HG03066 (cell line): ENCODE data around the gene MILR1.
"Not testable (repeated sequence)": the region's sequence is repeated elsewhere in the genome, so short reads cannot be mapped to it uniquely, and the experiment has no call there.

Source experiments
- ATAC-seq: cut with Tn5 transposase; IDR thresholded peaks from one replicate; pipeline ENCODE4 v1.9.1; 2021; ENCODE audit warnings: low read depth; ENCODE audit not compliant: unreplicated experiment

MILR1 gene

GRCh38 chr17:64425191-64425590 lies 23.7 kb upstream of the MILR1 start:
- ATAC-seq, result no peak

- no peak for ATAC-seq
These were observed 22.3 kb upstream of the MILR1 start for GRCh38 chr17:64426596-64426995.

DNA sequence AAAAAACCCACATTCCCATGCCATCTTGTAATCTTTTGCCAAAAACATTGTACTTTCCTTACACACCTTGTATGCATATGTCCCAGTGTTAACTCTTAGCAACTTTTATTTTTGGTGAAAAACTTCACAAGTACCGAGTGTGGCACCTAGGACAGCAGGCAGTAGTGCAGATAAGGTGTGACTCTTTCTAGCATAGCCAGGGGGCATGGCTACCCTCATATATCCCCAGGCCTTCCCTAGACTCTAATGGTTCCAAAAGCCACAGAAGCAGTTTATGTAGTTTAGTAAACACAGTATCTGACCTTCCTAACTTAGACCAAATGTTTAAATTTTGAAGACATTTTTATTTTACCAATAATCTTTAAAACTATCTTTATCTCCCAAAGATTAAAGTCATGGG lies 20.5 kb upstream of the MILR1 start:
- no peak for ATAC-seq

- ATAC-seq, result not testable (repeated sequence)
These were observed 18.9 kb upstream of the MILR1 start for GRCh38 chr17:64430036-64430435.

DNA sequence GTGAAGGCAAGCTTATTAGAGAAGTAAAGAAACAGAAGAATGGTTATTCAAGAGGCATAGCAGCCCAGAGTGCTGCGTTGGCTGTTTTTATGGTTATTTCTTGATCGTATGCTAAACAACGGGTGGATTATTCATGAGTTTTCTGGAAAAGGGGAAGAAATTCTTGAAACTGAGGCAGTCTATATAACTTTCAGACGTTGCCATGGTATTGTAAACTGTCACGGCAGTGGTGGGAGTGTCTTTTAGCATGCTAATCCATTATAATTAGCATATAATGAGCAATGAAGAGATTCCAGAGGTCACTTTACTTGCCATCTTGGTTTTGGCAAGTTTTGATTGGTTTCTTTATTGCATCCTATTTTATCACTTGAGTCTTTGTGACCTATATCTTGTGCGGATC lies 17.4 kb upstream of the MILR1 start:
- no peak for ATAC-seq

GRCh38 chr17:64437944-64438525 lies 10.9 kb upstream of the MILR1 start:
- ATAC-seq, result no peak

GRCh38 chr17:64439521-64439920 lies 9.4 kb upstream of the MILR1 start:
- not testable (repeated sequence) for ATAC-seq

DNA sequence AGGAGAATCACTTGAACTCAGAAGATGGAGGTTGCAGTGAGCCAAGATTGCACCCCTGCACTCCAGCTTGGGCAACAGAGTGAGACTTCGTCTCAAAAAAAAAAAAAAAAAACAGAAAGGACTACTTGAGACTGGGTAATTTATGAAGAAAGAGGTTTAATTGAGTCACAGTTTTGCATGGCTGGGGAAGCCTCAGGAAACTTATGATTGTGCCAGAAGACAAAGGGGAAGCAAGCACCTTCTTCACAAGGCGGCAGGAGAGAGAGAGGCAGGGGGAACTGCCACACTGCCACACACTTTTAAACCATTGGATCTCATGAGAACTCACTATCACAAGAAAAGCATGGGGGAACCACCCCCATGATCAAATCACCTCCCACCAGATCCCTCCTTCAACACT lies 9.0 kb upstream of the MILR1 start:
- ATAC-seq, result no peak

DNA sequence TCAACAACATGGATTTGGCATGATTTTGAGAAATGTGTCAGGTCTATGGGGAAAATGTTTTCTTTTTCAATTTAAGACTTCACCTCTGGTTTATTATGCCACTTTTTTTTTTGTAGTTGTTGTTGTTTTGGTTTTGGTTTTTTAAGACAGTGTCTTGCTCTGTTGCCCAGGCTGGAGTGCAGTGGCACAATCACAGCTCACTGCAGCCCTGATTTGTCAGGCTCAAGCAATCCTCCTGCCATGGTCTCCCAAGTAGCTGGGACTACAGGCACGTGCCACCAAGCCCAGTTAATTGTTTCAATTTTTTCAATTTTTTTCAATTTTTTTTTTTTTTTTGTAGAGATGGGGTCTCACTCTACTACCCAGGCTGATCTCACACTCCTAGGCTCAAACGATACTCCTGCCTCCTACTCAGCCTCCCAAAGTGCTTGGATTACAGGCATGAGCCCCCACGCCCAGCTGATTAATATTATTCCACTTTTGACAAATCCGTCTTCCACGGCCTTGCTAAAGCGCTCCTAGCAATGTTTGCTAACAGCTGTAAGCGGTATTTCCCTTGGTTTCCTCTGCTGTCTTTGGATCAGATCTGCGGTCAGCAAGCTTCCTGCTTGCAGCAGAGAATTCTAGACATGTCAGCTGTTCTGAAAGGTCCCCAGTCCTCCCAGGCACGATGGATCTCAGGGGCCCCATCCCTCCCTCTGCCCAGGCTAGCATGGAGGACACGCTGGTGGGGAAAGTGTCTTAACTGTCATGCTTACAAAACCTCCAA lies 7.0 kb upstream of the MILR1 start:
- no peak for ATAC-seq

DNA sequence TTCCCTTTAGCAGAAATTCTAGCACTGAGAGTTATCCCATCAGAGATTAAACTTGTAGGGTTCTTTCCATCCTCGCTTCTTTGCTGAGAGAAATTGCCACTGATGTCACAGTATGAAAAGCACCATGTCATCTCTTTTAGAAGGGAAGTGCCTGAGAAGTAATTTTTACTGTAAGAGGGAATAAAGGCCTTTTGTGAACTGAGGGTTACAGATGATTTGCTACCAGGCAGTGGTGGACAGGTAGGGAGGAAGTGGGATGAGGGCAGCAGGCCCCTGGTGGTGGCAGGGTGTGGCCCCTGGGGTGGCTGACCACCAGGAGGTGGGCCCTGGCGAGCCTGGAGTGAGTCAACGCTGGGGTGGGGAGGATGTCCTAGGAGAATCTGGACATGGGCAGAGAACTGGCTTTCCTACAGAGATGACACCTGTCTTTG lies 6.4 kb upstream of the MILR1 start:
- no peak for ATAC-seq

GRCh38 chr17:64443086-64443760 lies 5.7 kb upstream of the MILR1 start:
- ATAC-seq, result no peak

DNA sequence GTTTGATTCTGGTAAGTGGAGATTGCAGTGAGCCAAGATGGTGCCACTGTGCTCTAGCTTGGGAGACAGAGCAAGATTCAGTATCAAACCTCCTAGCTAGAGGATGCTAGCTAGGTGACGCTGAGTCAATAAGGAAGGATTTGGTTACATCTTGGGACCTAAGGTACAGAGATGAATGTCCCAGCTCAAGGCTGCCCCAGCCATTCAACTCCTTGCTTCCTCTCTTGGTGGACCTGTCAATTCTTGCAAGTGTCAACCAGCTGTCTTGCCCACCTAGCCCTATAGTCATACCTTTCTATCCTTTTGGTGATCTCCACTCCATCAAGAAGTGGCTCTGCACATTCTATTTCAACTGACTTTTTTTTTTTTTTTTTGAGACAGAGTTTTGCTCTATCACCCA lies 1.4 kb upstream of the MILR1 start:
- no peak for ATAC-seq

DNA sequence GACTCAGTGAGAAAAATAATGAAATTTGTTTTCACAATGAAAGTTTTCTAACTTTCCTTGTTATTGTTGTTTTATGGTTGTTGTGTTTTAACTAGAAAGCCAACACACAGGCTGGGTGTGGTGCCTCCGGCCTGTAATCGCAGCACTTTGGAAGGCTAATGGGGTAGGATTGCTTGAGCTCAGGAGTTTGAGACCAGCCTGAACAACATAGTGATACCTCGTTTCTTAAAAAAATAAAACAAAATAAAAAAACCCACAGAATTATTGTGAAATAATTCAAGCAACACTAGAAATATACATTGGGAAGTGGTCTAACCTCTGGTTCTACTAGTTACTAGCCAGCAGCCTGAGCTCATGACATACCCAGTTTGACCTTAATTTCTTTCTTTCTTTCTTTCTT lies 630 bp downstream of the MILR1 start:
- no peak for ATAC-seq

DNA sequence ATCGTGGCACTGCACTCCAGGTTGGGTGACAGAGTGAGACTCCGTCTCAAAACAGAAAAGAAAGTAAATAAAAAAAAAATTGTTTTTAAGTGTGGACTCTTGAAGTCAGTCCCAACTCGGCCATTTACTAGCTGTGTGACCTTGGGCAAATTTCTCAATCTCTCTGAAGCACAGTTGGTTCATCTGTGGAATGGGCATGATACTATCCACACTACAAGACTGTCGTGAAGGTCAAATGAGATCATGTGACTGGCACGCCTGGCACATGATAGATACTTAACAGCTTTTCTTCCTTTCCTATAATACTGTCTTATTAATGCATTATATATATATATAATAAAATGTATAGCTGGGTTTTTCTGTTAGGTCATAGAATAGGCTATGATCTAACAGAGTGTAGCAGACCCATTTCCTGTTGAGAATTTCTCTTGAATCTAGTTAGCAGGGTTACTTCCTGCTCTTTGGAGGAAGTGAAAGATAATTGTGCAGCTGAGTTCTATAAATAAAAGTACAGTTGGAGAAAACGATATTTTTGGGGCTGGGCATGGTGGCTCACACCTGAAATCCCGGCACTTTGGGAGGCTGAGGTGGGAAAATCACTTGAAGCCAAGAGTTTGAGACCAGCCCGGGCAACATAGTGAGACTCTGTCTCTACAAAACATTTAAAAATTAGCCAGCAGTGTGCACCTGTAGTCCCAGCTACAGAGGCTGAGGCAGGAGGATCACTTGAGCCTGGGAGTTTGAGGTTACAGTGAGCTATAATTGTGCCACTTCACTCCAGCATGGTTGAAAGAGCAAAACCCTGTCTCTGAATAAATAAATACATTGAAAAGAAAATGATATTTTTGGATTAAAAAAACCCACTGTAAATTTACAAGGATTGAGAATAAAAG lies 7.3 kb downstream of the MILR1 start:
- no peak for ATAC-seq

DNA sequence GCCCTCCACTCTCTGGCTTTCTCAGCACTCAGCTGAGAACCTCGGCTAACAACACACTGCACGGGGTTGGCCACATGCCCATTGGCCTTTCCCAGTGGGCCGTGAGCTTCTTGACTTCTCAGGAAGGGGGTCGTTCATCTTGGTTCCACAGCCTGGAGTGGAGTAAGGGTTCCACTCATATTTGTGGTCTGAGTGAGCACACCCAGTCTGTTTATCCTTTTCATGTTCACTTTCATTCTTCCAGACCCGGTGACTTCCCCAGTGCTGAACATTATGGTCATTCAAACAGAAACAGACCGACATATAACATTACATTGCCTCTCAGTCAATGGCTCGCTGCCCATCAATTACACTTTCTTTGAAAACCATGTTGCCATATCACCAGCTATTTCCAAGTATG lies 8.2 kb downstream of the MILR1 start:
- ATAC-seq, result no peak

GRCh38 chr17:64458756-64459155 lies 9.8 kb downstream of the MILR1 start:
- ATAC-seq, result no peak

GRCh38 chr17:64459284-64459747 lies 10.4 kb downstream of the MILR1 start:
- ATAC-seq, result no peak

DNA sequence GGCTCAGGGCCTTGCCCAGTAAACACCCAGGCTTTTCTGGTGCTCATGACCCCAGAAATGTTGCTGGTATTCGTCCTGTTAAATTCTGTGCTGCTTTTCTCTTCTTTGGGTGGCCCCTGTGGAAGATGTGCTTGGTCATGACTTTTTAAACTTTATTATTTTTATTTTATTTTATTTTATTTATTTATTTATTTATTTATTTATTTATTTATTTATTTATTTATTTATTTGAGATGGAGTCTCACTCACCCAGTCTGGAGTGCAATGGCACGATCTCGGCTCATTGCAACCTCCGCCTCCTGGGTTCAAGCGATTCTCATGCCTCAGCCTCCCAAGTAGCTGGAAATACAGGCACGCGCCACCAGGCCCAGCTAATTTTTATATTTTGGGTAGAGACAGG lies 10.9 kb downstream of the MILR1 start:
- not testable (repeated sequence) for ATAC-seq

DNA sequence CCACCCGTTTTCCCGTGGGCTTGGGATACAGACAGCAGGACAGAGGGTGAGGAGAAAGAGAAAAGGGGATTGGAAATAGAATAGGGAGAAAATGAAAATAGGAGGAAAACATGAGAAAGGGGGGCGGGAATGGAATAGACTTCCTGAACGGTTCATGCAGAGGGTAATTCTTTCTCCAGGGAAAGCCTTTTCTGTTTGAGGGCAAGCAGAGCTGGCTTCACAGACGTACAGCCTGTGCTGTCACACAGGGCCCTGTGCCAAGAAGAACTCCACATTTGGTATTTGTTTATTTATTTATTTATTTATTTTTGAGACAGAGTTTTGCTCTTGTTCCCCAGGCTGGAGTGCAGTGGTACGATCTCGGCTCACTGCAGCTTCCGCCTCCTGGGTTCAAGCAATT lies 12.0 kb downstream of the MILR1 start:
- no peak for ATAC-seq

DNA sequence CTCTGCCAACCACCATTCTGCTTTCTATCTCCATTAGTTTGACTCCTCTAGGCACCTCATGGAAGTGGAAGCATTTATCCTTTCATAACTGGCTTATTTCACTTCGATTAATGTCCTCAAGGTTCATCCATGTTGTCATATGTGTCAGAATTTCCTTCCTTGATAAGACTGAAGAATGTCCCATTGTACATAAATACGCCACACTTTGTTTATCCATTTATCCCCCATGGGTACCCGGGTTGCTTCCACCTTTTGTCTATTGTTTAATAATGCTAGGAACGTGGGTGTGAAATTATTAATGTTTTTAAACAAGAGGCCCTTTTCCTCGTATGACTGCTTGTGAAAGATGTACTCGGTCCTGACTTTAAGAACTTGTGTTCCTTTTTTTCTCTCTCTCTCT lies 12.9 kb downstream of the MILR1 start:
- no peak for ATAC-seq
